OCI-LY7 (cell line): ENCODE measurements around the gene FCRL6. TPM values are rescaled to one million over a fixed set of nuclear protein-coding genes. Genes with fewer than 3 reads are reported as not detected.

Experiments used
- BruUV-seq: library from RNA; stranded (reverse); fragments of 400-500 nt; replicated peaks from 2 replicates; lab custom pipeline; 2021; lab: Mats Ljungman, UMichigan
- CTCF ChIA-PET: fragments of 300-600 bp; sonication (Branson Sonifier 250); formaldehyde crosslinking; loops from one replicate; lab custom pipeline; 2022; ENCODE audit warnings: antibody characterized with exemption; ENCODE audit not compliant: unreplicated experiment; lab: Charles Lee
- POLR2A ChIA-PET: fragments of 300-600 bp; sonication (Branson Sonifier 250); formaldehyde crosslinking; loops from one replicate; lab custom pipeline; 2022; ENCODE audit warnings: antibody characterized with exemption; lab: Charles Lee
- DNase-seq: peaks from one replicate; pipeline ENCODE4 v3.0.0-alpha.2; 2015; ENCODE audit warnings: low spot score
- H2AFZ ChIP-seq: fragments of 200-600 bp; sonication (generic), shearing (Covaris generic); 2 replicates; pipeline ENCODE4 v1.6.1; 2014; ENCODE audit warnings: mild to moderate bottlenecking, antibody characterized with exemption, low read length, moderate library complexity
- H3K27ac ChIP-seq: fragments of 200-600 bp; sonication (generic); 2 replicates; pipeline ENCODE4 v1.5.1; 2014; ENCODE audit warnings: mixed run types, low read depth, mild to moderate bottlenecking, moderate library complexity, low read length, inconsistent platforms; ENCODE audit not compliant: poor library complexity, severe bottlenecking
- H3K36me3 ChIP-seq: fragments of 200-600 bp; sonication (generic); 2 replicates; pipeline ENCODE4 v1.6.1; 2014; ENCODE audit warnings: mild to moderate bottlenecking, antibody characterized with exemption, low read length, moderate library complexity, mixed read lengths; ENCODE audit not compliant: insufficient read depth
- H3K4me1 ChIP-seq: fragments of 200-600 bp; sonication (generic); 2 replicates; pipeline ENCODE4 v1.5.1; 2014; ENCODE audit warnings: mild to moderate bottlenecking, low read length; ENCODE audit not compliant: insufficient read depth, poor library complexity, severe bottlenecking
- H3K4me2 ChIP-seq: fragments of 200-600 bp; sonication (generic); 2 replicates; pipeline ENCODE4 v1.6.1; 2014; ENCODE audit warnings: mild to moderate bottlenecking, low read length
- H3K4me3 ChIP-seq: fragments of 200-600 bp; sonication (generic); 2 replicates; pipeline ENCODE4 v1.5.1; 2014; ENCODE audit warnings: mild to moderate bottlenecking, low read depth, low read length; ENCODE audit not compliant: poor library complexity, severe bottlenecking
- H3K79me2 ChIP-seq: fragments of 200-600 bp; sonication (generic); 2 replicates; pipeline ENCODE4 v1.6.1; 2016; ENCODE audit warnings: low read depth, mild to moderate bottlenecking, low read length, moderate library complexity, mixed read lengths; ENCODE audit not compliant: insufficient read depth
- H3K9me2 ChIP-seq: fragments of 200-600 bp; sonication (generic); 2 replicates; pipeline ENCODE4 v1.6.1; 2016; ENCODE audit warnings: mild to moderate bottlenecking, low read length, mixed read lengths; ENCODE audit not compliant: insufficient read depth
- H3K9me3 ChIP-seq: fragments of 200-600 bp; sonication (generic); 2 replicates; pipeline ENCODE4 v1.6.1; 2014; ENCODE audit warnings: mild to moderate bottlenecking, mixed run types, low read length, mixed read lengths
- H4K20me1 ChIP-seq: fragments of 200-600 bp; sonication (generic); 2 replicates; pipeline ENCODE4 v1.6.1; 2014; ENCODE audit warnings: mild to moderate bottlenecking, antibody characterized with exemption, low read length, moderate library complexity, mixed read lengths; ENCODE audit not compliant: insufficient read depth
- EZH2phosphoT487 ChIP-seq: fragments of 200-600 bp; sonication (generic); IDR thresholded peaks from 2 replicates; pipeline ENCODE4 v1.6.1; 2018; ENCODE audit warnings: low read depth, borderline replicate concordance, mild to moderate bottlenecking, mixed run types, antibody characterized with exemption, low read length, moderate library complexity, mixed read lengths
- intact Hi-C: fragments of 100-400 bp; cut with micrococcal nuclease; formaldehyde crosslinking; loops from one replicate; pipeline ENCODE4 v1.10.0; 2022; ENCODE audit not compliant: unreplicated experiment
- total RNA-seq, 2 experiments: library from RNA; depleted of rRNA in 1 of 2; stranded (reverse); fragments of >200 nt in 1 of 2; shearing (Covaris generic) in 1 of 2; gene quantifications; 2 replicates each; pipeline ENCODE4 v1.2.3, GENCODE V29; 2014 to 2022
- TF ChIP-seq, protein P1 (sequence below): fragments of 200-600 bp; sonication (generic); conservative IDR thresholded peaks from 2 replicates; pipeline ENCODE4 v1.5.1; 2014; ENCODE audit warnings: mild to moderate bottlenecking, antibody characterized with exemption, low read length, moderate library complexity, mixed read lengths

FCRL6 gene
- total RNA-seq, 2 experiments from 2014 or later = not detected

DNA sequence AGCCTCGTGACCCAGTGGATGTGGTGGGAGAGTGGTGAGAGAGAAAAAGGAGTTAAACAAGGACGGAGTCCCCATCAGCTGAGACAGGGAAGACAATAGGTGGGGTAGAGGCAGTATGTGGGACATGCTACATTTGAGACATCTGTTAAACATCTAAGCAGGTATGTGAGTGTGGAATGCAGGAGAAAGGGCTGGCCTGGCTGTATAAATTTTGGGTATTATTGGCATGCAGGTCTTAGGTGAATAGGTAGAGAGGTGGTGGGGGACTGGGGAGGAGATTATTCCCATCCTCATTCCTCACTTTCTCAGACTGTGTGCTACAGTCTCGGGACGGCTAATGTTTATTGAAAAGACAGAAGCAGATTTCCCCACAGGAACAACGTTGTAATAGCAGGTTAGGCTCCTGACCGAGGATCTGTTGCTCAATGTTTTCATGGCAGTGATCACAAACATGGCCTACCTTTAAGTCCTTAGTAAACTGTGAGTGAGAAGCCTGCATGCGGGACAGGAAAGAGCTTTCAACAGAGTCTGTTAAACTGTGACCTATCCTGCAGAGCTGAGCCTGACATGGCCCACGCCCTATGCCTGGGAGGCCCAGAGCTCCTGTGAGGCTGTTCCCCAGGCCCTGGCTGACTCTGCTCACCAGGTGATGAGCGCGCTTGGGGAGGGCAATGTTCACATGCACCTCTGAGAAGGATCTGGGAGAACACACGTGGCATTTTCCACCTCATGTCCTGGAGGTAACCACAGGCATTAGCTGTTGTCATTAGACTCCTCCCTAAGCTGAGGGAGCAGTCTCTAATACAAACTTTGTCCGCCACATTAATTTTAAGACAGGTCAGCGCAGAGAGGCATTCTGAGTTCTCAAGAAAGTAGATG lies 43.8 kb downstream of the FCRL6 start:
- POLR2A ChIA-PET = no interaction called here
- H3K4me3 ChIP-seq = no peak overlapping the region
- no peaks in the 10 kb centered on the region for H3K9me3 ChIP-seq
- no peak overlapping the region for H3K27ac ChIP-seq
- H3K4me2 ChIP-seq = no peak overlapping the region
- no peaks in the 10 kb centered on the region for H4K20me1 ChIP-seq
- CTCF ChIA-PET = no interaction called here
- no peak for TF ChIP-seq EZH2phosphoT487
- TF ChIP-seq, protein P1, sequence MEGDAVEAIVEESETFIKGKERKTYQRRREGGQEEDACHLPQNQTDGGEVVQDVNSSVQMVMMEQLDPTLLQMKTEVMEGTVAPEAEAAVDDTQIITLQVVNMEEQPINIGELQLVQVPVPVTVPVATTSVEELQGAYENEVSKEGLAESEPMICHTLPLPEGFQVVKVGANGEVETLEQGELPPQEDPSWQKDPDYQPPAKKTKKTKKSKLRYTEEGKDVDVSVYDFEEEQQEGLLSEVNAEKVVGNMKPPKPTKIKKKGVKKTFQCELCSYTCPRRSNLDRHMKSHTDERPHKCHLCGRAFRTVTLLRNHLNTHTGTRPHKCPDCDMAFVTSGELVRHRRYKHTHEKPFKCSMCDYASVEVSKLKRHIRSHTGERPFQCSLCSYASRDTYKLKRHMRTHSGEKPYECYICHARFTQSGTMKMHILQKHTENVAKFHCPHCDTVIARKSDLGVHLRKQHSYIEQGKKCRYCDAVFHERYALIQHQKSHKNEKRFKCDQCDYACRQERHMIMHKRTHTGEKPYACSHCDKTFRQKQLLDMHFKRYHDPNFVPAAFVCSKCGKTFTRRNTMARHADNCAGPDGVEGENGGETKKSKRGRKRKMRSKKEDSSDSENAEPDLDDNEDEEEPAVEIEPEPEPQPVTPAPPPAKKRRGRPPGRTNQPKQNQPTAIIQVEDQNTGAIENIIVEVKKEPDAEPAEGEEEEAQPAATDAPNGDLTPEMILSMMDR = no peak
- intact Hi-C loops = no loop called here
- no peaks in the 10 kb centered on the region for H3K4me1 ChIP-seq
- no peak for DNase-seq
- BruUV-seq = no TSS peak
- no peaks in the 10 kb centered on the region for H3K36me3 ChIP-seq
- H2AFZ ChIP-seq = no peak overlapping the region
- no peaks in the 10 kb centered on the region for H3K79me2 ChIP-seq
- H3K9me2 ChIP-seq = no peaks in the 10 kb centered on the region

DNA sequence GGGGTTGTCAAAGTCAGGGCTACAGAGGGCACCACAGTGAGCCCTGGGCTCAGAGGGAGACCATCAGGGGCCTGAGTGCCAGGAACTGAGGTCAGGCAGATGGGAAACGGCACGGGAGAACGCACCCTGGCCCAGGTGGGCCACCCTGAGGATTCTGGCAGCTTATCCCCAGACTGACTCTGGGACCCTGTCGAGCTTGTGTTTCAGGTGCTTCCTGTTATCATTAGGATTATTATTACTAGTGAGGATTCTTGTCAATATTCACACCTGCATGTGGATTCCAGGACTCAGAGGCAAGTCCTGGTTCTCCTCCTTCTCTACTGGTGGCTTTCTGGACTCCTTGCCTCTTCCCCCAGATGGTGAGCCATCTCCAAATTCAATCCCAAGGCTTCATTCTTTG lies 45.1 kb downstream of the FCRL6 start:
- Histone ChIP-seq H3K4me3 (no peak overlapping the region), H3K9me2 (no peaks in the 10 kb centered on the region), H3K27ac (no peak overlapping the region), H4K20me1 (no peaks in the 10 kb centered on the region), H3K36me3 (no peaks in the 10 kb centered on the region), H2AFZ (no peak overlapping the region), H3K4me1 (no peaks in the 10 kb centered on the region), H3K9me3 (no peaks in the 10 kb centered on the region), H3K79me2 (no peaks in the 10 kb centered on the region), H3K4me2 (no peak overlapping the region)
- no TSS peak for BruUV-seq
- ChIA-PET CTCF (no interaction called here), POLR2A (no interaction called here)
- intact Hi-C loops = no loop called here
- TF ChIP-seq, protein P1 = no peak
- no peak for TF ChIP-seq EZH2phosphoT487
- DNase-seq = no peak

DNA sequence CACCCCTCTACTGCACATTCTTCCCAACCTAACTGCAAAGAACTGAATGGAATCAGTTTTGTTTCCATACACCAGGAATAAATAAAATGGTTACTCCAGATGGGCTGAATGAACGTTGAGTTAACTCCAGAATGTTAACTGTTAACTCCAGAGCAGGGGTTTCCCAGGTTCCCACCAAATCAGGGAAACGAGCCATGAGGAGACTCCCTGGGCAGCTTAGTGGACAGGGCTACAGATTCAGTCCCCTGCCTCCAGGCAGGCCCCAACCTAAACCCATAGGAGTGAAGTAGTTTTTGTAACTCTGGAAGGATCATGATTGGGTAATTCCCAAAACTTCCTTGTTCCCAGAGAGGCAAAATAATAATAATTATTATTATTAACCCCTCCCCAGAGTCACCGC lies 46.2 kb downstream of the FCRL6 start:
- H3K36me3 ChIP-seq = no peaks in the 10 kb centered on the region
- H2AFZ ChIP-seq = no peak overlapping the region
- BruUV-seq = no TSS peak
- no peak overlapping the region for H3K27ac ChIP-seq
- no peaks in the 10 kb centered on the region for H3K79me2 ChIP-seq
- CTCF ChIA-PET = no interaction called here
- no peak overlapping the region for H3K4me3 ChIP-seq
- H4K20me1 ChIP-seq = no peaks in the 10 kb centered on the region
- no peak overlapping the region for H3K4me2 ChIP-seq
- H3K9me3 ChIP-seq = no peaks in the 10 kb centered on the region
- no peaks in the 10 kb centered on the region for H3K9me2 ChIP-seq
- TF ChIP-seq, protein P1 = no peak
- TF ChIP-seq EZH2phosphoT487 = no peak
- intact Hi-C loops = no loop called here
- POLR2A ChIA-PET = no interaction called here
- no peak for DNase-seq
- no peaks in the 10 kb centered on the region for H3K4me1 ChIP-seq
